ELF-1 (cell line): Measurements from ENCODE around the gene CDK2AP2.
A peak's percentile ranks its signal among the peaks of the same experiment; 100 is the strongest.
"Not testable (repeated sequence)": the region's sequence is repeated elsewhere in the genome, so short reads cannot be mapped to it uniquely, and the experiment has no call there.

Experiments
- DNase-seq: peaks from one replicate; pipeline ENCODE4 v3.0.0-alpha.2; 2016; ENCODE audit warnings: low read depth, low spot score

Gene CDK2AP2

GRCh38 chr11:67507864-67508485, at the start of gene CDK2AP2:
Gene CDK2AP2 (minus strand): TSS chr11:67508162. CDS start chr11:67508082, 80 bp downstream.
- peak; percentile 100 for DNase-seq

GRCh38 chr11:67556244-67556643, 48.3 kb upstream of the CDK2AP2 start:
- DNase-seq = no peak

GRCh38 chr11:67551697-67552096, 43.7 kb upstream of the CDK2AP2 start:
- not testable (repeated sequence) for DNase-seq

- no peak for DNase-seq
Measured at GRCh38 chr11:67551127-67551526, 43.2 kb upstream of the CDK2AP2 start.

GRCh38 chr11:67548555-67549110, 40.7 kb upstream of the CDK2AP2 start:
- no peak for DNase-seq

- DNase-seq = not testable (repeated sequence)
Measured at GRCh38 chr11:67548112-67548511, 40.1 kb upstream of the CDK2AP2 start.

- DNase-seq = peak; percentile 17
Measured at GRCh38 chr11:67545280-67545679, 37.3 kb upstream of the CDK2AP2 start.

GRCh38 chr11:67544616-67545242, 36.8 kb upstream of the CDK2AP2 start:
- DNase-seq = no peak

GRCh38 chr11:67543585-67543984, 35.6 kb upstream of the CDK2AP2 start:
- no peak for DNase-seq

- no peak for DNase-seq
Measured at GRCh38 chr11:67542971-67543370, 35.0 kb upstream of the CDK2AP2 start.

GRCh38 chr11:67542169-67542568, 34.2 kb upstream of the CDK2AP2 start:
- no peak for DNase-seq

GRCh38 chr11:67541198-67541597, 33.2 kb upstream of the CDK2AP2 start:
- DNase-seq = no peak

- DNase-seq = no peak
Measured at GRCh38 chr11:67539550-67539949, 31.6 kb upstream of the CDK2AP2 start.

GRCh38 chr11:67538823-67539505, 31.0 kb upstream of the CDK2AP2 start:
- no peak for DNase-seq

GRCh38 chr11:67538306-67538705, 30.3 kb upstream of the CDK2AP2 start:
- no peak for DNase-seq

- DNase-seq = no peak
Measured at GRCh38 chr11:67535561-67535960, 27.6 kb upstream of the CDK2AP2 start.

- no peak for DNase-seq
Measured at GRCh38 chr11:67534070-67534679, 26.2 kb upstream of the CDK2AP2 start.

- no peak for DNase-seq
Measured at GRCh38 chr11:67532889-67533288, 24.9 kb upstream of the CDK2AP2 start.

- no peak for DNase-seq
Measured at GRCh38 chr11:67530282-67530592, 22.3 kb upstream of the CDK2AP2 start.

GRCh38 chr11:67528376-67528775, 20.4 kb upstream of the CDK2AP2 start:
- no peak for DNase-seq

- DNase-seq = no peak
Measured at GRCh38 chr11:67525275-67525976, 17.5 kb upstream of the CDK2AP2 start.

GRCh38 chr11:67524480-67524808, 16.5 kb upstream of the CDK2AP2 start:
- no peak for DNase-seq
